G401 (cell line): ENCODE data around the gene CD52. TPM values are rescaled to one million over a fixed set of nuclear protein-coding genes. Genes with fewer than 3 reads are reported as not detected.
A peak's percentile ranks its signal among the peaks of the same experiment; 100 is the strongest.
"Not testable (repeated sequence)": the region's sequence is repeated elsewhere in the genome, so short reads cannot be mapped to it uniquely, and the experiment has no call there.

ENCODE experiments used
- DNase-seq: peaks from one replicate; pipeline ENCODE4 v3.0.0-alpha.2; 2015; ENCODE audit warnings: low spot score
- in situ Hi-C: cut with HindIII; loops from 2 replicates; pipeline ENCODE4 v1.10.0; 2016; ENCODE audit warnings: low sequenced_read_pairs, mixed read lengths
- total RNA-seq: library from RNA; depleted of rRNA; stranded (reverse); fragments of >200 nt; shearing (Covaris generic); gene quantifications from 2 replicates; pipeline ENCODE4 v1.2.3, GENCODE V29; 2014

Gene CD52
- total RNA-seq, 1 experiment from 2014 or later, result 2.3 TPM

- DNase-seq, result no peak
- in situ Hi-C loops, result no loop called here
Measured at GRCh38 chr1:26296340-26297056, 21.3 kb upstream of the CD52 start.

- in situ Hi-C loops, result no loop called here
- DNase-seq, result no peak
Measured at GRCh38 chr1:26297057-26297790, 20.5 kb upstream of the CD52 start.

GRCh38 chr1:26297791-26298124 is 20.0 kb upstream of the CD52 start:
- in situ Hi-C loops, result no loop called here
- DNase-seq, result no peak

GRCh38 chr1:26300578-26301275 is 17.0 kb upstream of the CD52 start:
- DNase-seq, result no peak
- in situ Hi-C loops, result no loop called here

GRCh38 chr1:26302733-26303405 is 14.9 kb upstream of the CD52 start:
- DNase-seq, result no peak
- in situ Hi-C loops, result no loop called here

GRCh38 chr1:26305667-26306289 is 12.0 kb upstream of the CD52 start:
- DNase-seq, result no peak
- in situ Hi-C loops, result no loop called here

GRCh38 chr1:26306290-26307229 is 11.2 kb upstream of the CD52 start, which contains the start of gene UBXN11:
TSS of gene UBXN11 (minus strand) at chr1:26306636. CDS start at chr1:26302883, 3,753 bp downstream.
- in situ Hi-C loops, result no loop called here

GRCh38 chr1:26307363-26307781 is 10.4 kb upstream of the CD52 start:
- in situ Hi-C loops, result no loop called here
- no peak for DNase-seq

More at GRCh38 chr1:26306290-26307229, 11.2 kb upstream of the CD52 start, which contains the start of gene UBXN11:
- peak; percentile 98 for DNase-seq

- in situ Hi-C loops, DNase-seq: not testable (repeated sequence)
Measured at GRCh38 chr1:26307966-26308899, 9.5 kb upstream of the CD52 start.

- in situ Hi-C loops, result no loop called here
- no peak for DNase-seq
Measured at GRCh38 chr1:26314501-26314900, 3.3 kb upstream of the CD52 start.

- no peak for DNase-seq
- in situ Hi-C loops, result no loop called here
Measured at GRCh38 chr1:26315874-26316850, 1.6 kb upstream of the CD52 start.

GRCh38 chr1:26317146-26317545 is 612 bp upstream of the CD52 start:
- DNase-seq, result no peak

GRCh38 chr1:26318338-26319064 is 743 bp downstream of the CD52 start:
- no peak for DNase-seq
- in situ Hi-C loops, result no loop called here

More at GRCh38 chr1:26317146-26317545, 612 bp upstream of the CD52 start:
- in situ Hi-C loops, result no loop called here

- DNase-seq, result no peak
- in situ Hi-C loops, result no loop called here
Measured at GRCh38 chr1:26320896-26321295, 3.1 kb downstream of the CD52 start.

GRCh38 chr1:26321315-26322041 is 3.7 kb downstream of the CD52 start:
- in situ Hi-C loops, result no loop called here
- DNase-seq, result peak; percentile 85
